Dendritic cell treated with granulocyte-macrophage colony-stimulating factor and Interleukin-4, amounts not matched to agents 40 ng/mL and 50 ng/mL, for 4 days (primary cell): ENCODE results near the gene B3GALT4.
"Not testable (repeated sequence)": the region's sequence is repeated elsewhere in the genome, so short reads cannot be mapped to it uniquely, and the experiment has no call there.

Source experiments
- H3K27ac Mint-ChIP-seq: one replicate; pipeline ENCODE4 v1.8.0; 2022; ENCODE audit warnings: mild to moderate bottlenecking, mixed read lengths
- H3K27me3 Mint-ChIP-seq: one replicate; pipeline ENCODE4 v1.8.0; 2022; ENCODE audit warnings: mild to moderate bottlenecking, mixed read lengths
- H3K36me3 Mint-ChIP-seq: one replicate; pipeline ENCODE4 v1.8.0; 2022; ENCODE audit warnings: low read depth, mixed read lengths
- H3K4me1 Mint-ChIP-seq: one replicate; pipeline ENCODE4 v1.8.0; 2022; ENCODE audit warnings: low read depth, mixed read lengths
- H3K4me3 Mint-ChIP-seq: one replicate; pipeline ENCODE4 v1.8.0; 2022; ENCODE audit warnings: mild to moderate bottlenecking, moderate library complexity, mixed read lengths
- H3K9me3 Mint-ChIP-seq: one replicate; pipeline ENCODE4 v1.8.0; 2022; ENCODE audit warnings: mixed read lengths
- intact Hi-C: fragments of 100-400 bp; cut with micrococcal nuclease; formaldehyde crosslinking; loops from one replicate; pipeline ENCODE4 v1.15.0; 2022

The B3GALT4 gene

DNA sequence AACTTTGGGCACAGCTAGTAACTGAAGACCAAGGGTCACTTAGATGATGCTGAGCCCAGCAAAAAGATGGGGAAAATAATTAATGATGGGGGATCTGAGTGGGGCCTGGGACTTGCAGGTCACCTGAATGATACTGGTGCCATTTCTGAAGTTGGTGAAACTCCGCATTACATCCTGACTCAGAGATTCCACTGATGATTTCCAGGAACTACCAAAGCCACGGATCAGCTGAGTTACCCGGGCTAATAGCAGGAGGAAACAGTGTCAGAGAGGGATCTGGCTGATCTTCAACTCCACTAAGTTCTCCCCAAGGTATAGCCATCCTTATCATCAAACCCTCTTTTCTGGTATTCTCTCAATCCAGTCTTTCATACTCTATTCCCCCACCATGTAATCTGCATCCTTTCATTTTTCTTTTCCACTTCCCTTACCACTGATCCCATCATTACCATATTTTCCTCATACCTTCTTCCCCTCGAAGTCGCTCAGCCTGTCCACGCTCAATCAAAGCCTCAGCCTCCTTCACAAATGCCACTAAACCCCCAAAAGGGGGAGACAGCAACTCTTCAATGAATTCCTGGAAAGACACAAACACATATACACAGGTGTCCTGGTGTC, 25.4 kb upstream of the B3GALT4 start:
- Mint-ChIP-seq H3K27ac (peak overlapping the region; percentile 1), H3K36me3 (peaks cover 35% of the 10 kb centered on the region), H3K4me3 (no peak overlapping the region), H3K4me1 (peaks cover 49% of the 10 kb centered on the region), H3K27me3 (peaks cover 3% of the 10 kb centered on the region), H3K9me3 (no peaks in the 10 kb centered on the region)
- intact Hi-C loops, result no loop called here

GRCh38 chr6:33252759-33253158, 24.2 kb upstream of the B3GALT4 start:
- H3K4me3 Mint-ChIP-seq, result no peak overlapping the region
- no peaks in the 10 kb centered on the region for H3K27me3 Mint-ChIP-seq
- intact Hi-C loops, result no loop called here
- peaks cover 49% of the 10 kb centered on the region for H3K4me1 Mint-ChIP-seq
- H3K36me3 Mint-ChIP-seq, result peaks cover 41% of the 10 kb centered on the region
- peak overlapping the region; percentile 47 for H3K27ac Mint-ChIP-seq
- H3K9me3 Mint-ChIP-seq, result no peaks in the 10 kb centered on the region

GRCh38 chr6:33254591-33254990, 22.3 kb upstream of the B3GALT4 start:
- Mint-ChIP-seq H3K27me3 (no peaks in the 10 kb centered on the region), H3K4me3 (no peak overlapping the region), H3K9me3 (no peaks in the 10 kb centered on the region), H3K27ac (no peak overlapping the region), H3K36me3 (peaks cover 55% of the 10 kb centered on the region), H3K4me1 (peaks cover 35% of the 10 kb centered on the region)
- intact Hi-C loops, result no loop called here

GRCh38 chr6:33259032-33259431, 17.9 kb upstream of the B3GALT4 start:
- H3K27ac Mint-ChIP-seq, result no peak overlapping the region
- H3K9me3 Mint-ChIP-seq, result no peaks in the 10 kb centered on the region
- peaks cover 3% of the 10 kb centered on the region for H3K4me1 Mint-ChIP-seq
- intact Hi-C loops, result no loop called here
- peaks cover 75% of the 10 kb centered on the region for H3K36me3 Mint-ChIP-seq
- no peak overlapping the region for H3K4me3 Mint-ChIP-seq
- H3K27me3 Mint-ChIP-seq, result no peaks in the 10 kb centered on the region

DNA sequence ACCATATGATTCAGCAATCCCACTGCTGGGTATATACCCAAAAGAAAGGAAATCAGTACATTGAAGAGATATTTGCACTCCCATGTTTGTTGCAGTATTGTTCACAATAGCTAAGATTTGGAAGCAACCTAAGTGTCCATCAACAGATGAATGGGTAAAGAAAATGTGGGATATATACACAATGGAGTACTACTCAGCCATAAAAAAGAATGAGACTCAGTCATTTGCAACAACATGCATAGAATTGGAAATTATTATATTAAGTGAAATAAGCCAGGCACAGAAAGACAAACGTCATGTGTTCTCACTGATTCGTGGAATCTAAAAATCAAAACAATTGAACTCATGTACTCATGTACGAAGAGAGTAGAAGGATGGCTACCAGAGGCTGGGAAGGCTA, 14.4 kb upstream of the B3GALT4 start:
- H3K27ac Mint-ChIP-seq, H3K4me3 Mint-ChIP-seq, H3K9me3 Mint-ChIP-seq, intact Hi-C loops, H3K27me3 Mint-ChIP-seq: not testable (repeated sequence)
- Mint-ChIP-seq H3K36me3 (peaks cover 97% of the 10 kb centered on the region), H3K4me1 (peaks cover 19% of the 10 kb centered on the region)

- H3K4me3 Mint-ChIP-seq, result no peak overlapping the region
- no peaks in the 10 kb centered on the region for H3K9me3 Mint-ChIP-seq
- H3K36me3 Mint-ChIP-seq, result peaks cover 99% of the 10 kb centered on the region
- H3K27me3 Mint-ChIP-seq, result no peaks in the 10 kb centered on the region
- H3K4me1 Mint-ChIP-seq, result peaks cover 34% of the 10 kb centered on the region
- H3K27ac Mint-ChIP-seq, result no peak overlapping the region
- intact Hi-C loops, result no loop called here
Observed at GRCh38 chr6:33264015-33264414, 12.9 kb upstream of the B3GALT4 start.

DNA sequence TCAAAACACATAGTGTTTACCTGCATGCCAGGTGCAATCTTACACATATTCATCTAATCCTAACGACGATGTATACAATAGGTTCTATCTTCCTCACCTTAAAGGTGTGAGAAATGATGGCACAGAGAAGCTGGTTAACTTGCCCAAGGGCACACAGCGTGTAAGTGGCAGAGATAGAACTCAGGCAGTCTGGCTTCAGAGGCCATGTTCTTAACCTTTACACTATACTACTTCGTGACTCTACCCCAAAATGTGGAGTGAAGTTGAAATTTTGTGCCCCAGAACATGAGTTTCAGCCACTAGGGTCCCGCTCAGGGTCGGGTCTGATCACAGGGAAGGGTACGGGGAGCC, 5.8 kb upstream of the B3GALT4 start:
- H3K4me1 Mint-ChIP-seq, result peaks cover 82% of the 10 kb centered on the region
- intact Hi-C loops, result loop anchor here (1.0 kb wide), 1 partner anchor 18 kb away; the partner anchor contains the start of genes PFDN6 and WDR46
- peaks cover 97% of the 10 kb centered on the region for H3K36me3 Mint-ChIP-seq
- H3K4me3 Mint-ChIP-seq, result peak overlapping the region; percentile 94
- no peaks in the 10 kb centered on the region for H3K27me3 Mint-ChIP-seq
- H3K9me3 Mint-ChIP-seq, result no peaks in the 10 kb centered on the region
- H3K27ac Mint-ChIP-seq, result peak overlapping the region; percentile 100

DNA sequence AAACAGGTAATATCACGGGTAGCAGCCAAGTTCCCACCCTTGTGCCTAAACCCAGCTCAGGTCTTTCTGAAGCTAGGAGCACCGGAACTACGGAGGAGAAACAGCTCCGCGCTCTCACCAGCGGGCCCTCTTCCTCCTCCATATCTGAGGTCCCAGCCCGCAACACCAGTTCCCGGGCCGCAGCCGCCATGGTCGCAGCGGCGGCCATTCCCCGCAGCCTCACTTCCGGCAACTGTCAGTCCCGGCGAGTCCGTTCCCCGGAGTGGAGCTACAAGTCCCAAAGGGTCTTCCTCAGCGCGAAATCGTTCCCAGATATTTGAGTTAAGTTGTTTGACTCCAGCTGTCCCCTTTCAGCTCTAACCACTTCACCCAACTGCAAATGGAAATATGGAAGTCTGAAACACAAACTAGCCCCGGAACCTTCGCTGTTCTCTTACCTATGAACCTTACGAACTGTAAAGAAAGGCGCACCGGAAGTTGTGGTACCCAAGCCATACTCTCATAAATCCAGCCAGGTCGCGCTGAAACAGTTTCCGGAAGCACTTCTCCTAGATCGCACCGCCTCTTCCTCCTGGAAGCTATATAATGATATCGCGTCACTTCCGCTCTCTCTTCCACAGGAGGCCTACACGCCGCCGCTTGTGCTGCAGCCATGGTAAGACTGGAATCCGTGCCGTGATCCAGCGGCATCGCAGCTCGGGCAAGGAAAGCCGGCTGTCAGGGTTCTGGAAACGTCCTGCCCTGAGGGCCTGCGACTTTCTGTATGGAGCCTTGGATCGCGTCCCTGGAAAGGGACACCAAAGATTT, 5.3 kb upstream of the B3GALT4 start, which contains the start of the genes RPS18 and VPS52:
TSS of gene RPS18 (plus strand) at position 608 of the 807 bp plus-strand sequence. CDS start at position 653, 45 bp downstream.
TSS of gene VPS52 (minus strand) at position 409 of the 807 bp plus-strand sequence. CDS start at position 208, 201 bp downstream.
- no peaks in the 10 kb centered on the region for H3K9me3 Mint-ChIP-seq
- intact Hi-C loops, result loop anchor here (1.0 kb wide), 1 partner anchor 18 kb away; the partner anchor contains the start of genes PFDN6 and WDR46
- H3K27me3 Mint-ChIP-seq, result no peaks in the 10 kb centered on the region
- peak within 1 kb of the TSS; percentile 100 for H3K27ac Mint-ChIP-seq
- peaks cover 97% of the 10 kb centered on the region for H3K36me3 Mint-ChIP-seq
- H3K4me3 Mint-ChIP-seq, result peak within 1 kb of the TSS; percentile 94
- peaks cover 82% of the 10 kb centered on the region for H3K4me1 Mint-ChIP-seq

DNA sequence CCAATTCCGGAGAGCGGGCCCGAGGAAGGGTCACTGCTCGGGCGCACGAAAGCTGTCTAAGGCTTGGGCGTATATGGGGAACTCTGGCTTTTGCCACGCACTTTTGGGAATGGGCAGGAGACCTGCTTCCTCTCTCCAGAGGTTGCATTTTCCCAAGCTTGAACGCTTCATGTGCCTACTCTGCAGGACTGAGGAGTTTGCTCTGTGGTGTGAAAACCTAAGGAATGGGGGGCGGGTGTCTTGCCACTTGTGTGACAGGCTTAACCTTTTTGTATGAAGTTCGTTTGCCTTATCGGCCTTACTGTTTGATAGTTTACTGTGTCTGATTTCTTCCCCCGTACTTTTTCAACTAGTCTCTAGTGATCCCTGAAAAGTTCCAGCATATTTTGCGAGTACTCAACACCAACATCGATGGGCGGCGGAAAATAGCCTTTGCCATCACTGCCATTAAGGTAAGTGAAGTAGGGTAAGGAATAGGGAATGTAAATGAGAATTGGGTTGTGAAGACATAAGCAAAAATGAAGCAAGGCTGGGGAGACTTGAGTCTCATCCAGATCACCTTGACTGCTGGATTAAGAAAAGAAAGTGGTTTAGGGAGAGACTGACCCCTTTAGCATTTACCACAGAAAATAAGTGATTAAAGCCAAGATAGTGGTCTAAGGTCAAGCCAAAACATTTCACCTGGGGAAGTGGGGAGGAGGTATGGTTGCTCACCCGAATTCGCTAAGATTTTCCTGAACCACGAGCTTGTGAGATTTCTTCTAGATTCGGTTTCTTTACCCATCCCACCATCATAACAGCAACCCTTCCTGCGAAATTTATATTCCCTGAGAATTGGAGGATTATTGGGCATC, 4.4 kb upstream of the B3GALT4 start:
- H3K9me3 Mint-ChIP-seq, result no peaks in the 10 kb centered on the region
- no peaks in the 10 kb centered on the region for H3K27me3 Mint-ChIP-seq
- peaks cover 97% of the 10 kb centered on the region for H3K36me3 Mint-ChIP-seq
- peak overlapping the region; percentile 94 for H3K4me3 Mint-ChIP-seq
- intact Hi-C loops, result no loop called here
- H3K4me1 Mint-ChIP-seq, result peaks cover 77% of the 10 kb centered on the region
- H3K27ac Mint-ChIP-seq, result peak overlapping the region; percentile 100

DNA sequence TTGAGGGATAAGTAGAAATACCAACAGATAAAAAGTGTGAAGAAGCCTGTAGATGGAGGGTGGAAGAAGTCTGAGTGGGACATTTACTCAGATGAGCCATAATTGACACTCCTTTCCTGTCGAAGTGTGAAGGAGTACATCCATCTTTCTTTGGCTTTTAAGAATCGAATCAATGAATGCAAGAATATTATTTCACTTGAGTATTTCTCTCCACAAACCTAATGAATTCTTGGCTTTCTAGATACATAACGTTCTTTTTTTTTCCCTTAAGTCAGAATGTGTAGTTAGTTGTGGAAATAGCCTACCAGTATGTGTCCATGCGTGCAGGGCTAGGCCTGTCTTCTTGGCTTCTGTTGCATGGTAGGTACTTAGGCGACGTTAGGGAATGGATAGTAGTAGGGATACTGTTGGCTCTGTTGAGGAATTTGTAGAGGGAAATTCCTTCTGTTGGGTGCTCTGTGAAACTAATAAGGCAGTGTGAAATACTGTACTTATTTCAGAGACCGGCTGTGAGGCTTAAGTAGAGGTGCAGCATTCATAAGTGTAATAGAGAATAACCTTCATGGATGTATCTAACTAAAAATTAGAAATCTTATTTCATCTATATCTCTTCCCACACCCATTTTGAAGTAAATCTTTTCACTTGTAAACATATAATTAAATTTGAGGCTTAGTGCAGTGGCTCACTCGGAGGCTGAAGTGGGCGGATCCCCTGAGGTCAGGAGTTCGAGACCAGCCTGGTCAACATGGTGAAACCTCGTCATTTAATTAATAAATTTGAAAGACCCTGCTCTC, 3.6 kb upstream of the B3GALT4 start:
- intact Hi-C loops, result no loop called here
- H3K4me3 Mint-ChIP-seq, result peak overlapping the region; percentile 94
- H3K36me3 Mint-ChIP-seq, result peaks cover 97% of the 10 kb centered on the region
- H3K4me1 Mint-ChIP-seq, result peaks cover 77% of the 10 kb centered on the region
- peak overlapping the region; percentile 100 for H3K27ac Mint-ChIP-seq
- no peaks in the 10 kb centered on the region for H3K9me3 Mint-ChIP-seq
- H3K27me3 Mint-ChIP-seq, result no peaks in the 10 kb centered on the region

- H3K27me3 Mint-ChIP-seq, result no peaks in the 10 kb centered on the region
- intact Hi-C loops, result no loop called here
- H3K4me3 Mint-ChIP-seq, result peak overlapping the region; percentile 61
- peaks cover 79% of the 10 kb centered on the region for H3K4me1 Mint-ChIP-seq
- peak overlapping the region; percentile 94 for H3K27ac Mint-ChIP-seq
- no peaks in the 10 kb centered on the region for H3K9me3 Mint-ChIP-seq
- H3K36me3 Mint-ChIP-seq, result peaks cover 97% of the 10 kb centered on the region
Observed at GRCh38 chr6:33273924-33274902, 2.7 kb upstream of the B3GALT4 start.

DNA sequence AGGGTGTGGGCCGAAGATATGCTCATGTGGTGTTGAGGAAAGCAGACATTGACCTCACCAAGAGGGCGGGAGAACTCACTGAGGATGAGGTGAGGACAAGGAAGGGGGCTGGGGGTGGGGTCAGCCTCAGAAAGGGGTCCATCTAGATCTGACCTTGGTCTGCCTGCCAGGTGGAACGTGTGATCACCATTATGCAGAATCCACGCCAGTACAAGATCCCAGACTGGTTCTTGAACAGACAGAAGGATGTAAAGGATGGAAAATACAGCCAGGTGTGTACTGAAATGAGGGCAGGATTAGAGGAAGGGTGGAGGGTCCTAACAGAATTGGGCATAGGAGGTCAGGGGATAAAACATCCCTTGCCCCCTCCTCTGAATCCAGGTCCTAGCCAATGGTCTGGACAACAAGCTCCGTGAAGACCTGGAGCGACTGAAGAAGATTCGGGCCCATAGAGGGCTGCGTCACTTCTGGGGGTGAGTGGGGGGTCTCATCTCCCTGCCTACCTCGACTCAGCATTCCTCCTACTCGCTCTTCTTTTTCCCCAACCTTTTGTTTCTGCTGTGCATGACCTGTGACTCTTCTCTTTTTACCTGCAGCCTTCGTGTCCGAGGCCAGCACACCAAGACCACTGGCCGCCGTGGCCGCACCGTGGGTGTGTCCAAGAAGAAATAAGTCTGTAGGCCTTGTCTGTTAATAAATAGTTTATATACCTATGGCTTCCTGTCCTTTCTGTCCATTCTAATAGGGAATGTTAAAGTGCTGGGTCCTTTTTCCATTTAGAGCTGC, 935 bp upstream of the B3GALT4 start:
- H3K9me3 Mint-ChIP-seq, H3K27me3 Mint-ChIP-seq, intact Hi-C loops: not testable (repeated sequence)
- Mint-ChIP-seq H3K27ac (peak overlapping the region; percentile 94), H3K4me3 (peak overlapping the region; percentile 95), H3K36me3 (peaks cover 100% of the 10 kb centered on the region), H3K4me1 (peaks cover 84% of the 10 kb centered on the region)
